Vagina (tissue), 2 donors: ENCODE data around the gene PLPPR5. TPM values are rescaled to one million over a fixed set of nuclear protein-coding genes. Genes with fewer than 3 reads are reported as not detected.

Experiments
- DNase-seq, 2 donors: peaks; one replicate each; pipeline ENCODE4 v3.0.0-alpha.2; 2017; ENCODE audit errors: extremely low spot score in 2 of 2
- H3K27ac ChIP-seq: fragments of 200-600 bp; sonication (generic); one replicate; pipeline ENCODE4 v1.5.1; 2019
- H3K27me3 ChIP-seq: fragments of 200-600 bp; sonication (generic); one replicate; pipeline ENCODE4 v1.5.1; 2019
- H3K36me3 ChIP-seq, 2 donors: fragments of 200-600 bp; sonication (generic); one replicate each; pipeline ENCODE4 v1.5.1; 2017 to 2019
- H3K4me1 ChIP-seq: fragments of 200-600 bp; sonication (generic); one replicate; pipeline ENCODE4 v1.5.1; 2019
- H3K4me3 ChIP-seq, 2 donors: fragments of 200-600 bp; sonication (generic); 1 replicate in 1 of 2; 2 replicates in 1 of 2; pipeline ENCODE4 v1.5.1; 2016 to 2019
- H3K9me3 ChIP-seq: fragments of 200-600 bp; sonication (generic); one replicate; pipeline ENCODE4 v1.5.1; 2019
- POLR2A ChIP-seq, 2 donors: fragments of 450-650 bp; IDR thresholded peaks; one replicate each; pipeline ENCODE4 v1.6.1; 2017; ENCODE audit warnings: antibody characterized with exemption in 2 of 2, mild to moderate bottlenecking in 2 of 2, moderate library complexity in 2 of 2
- POLR2AphosphoS5 ChIP-seq, 2 donors: sonication (generic); formaldehyde crosslinking; IDR thresholded peaks; one replicate each; pipeline ENCODE4 v1.9.0; 2017; ENCODE audit warnings: antibody characterized with exemption in 2 of 2, mild to moderate bottlenecking in 2 of 2, low read depth in 1 of 2; ENCODE audit not compliant: insufficient read depth in 1 of 2
- intact Hi-C: fragments of 100-400 bp; cut with DNase I; formaldehyde crosslinking; loops from one replicate; pipeline ENCODE4 v1.15.1; 2023
- total RNA-seq: library from RNA; depleted of rRNA; stranded (reverse); fragments of >200 nt; gene quantifications from one replicate; pipeline ENCODE4 v1.2.3, GENCODE V29; 2016
- TF ChIP-seq, protein P1 (sequence below), 3 experiments: fragments of 450-650 bp in 2 of 3; fragments of 200-600 bp in 1 of 3; sonication (generic) in 1 of 3; IDR thresholded peaks; one replicate each; pipeline ENCODE4 v1.5.1; 2017 to 2019; ENCODE audit warnings: antibody characterized with exemption in 3 of 3, mild to moderate bottlenecking in 2 of 3, moderate library complexity in 2 of 3

The PLPPR5 gene
- total RNA-seq, 1 donor from 2014 or later, result not detected

DNA sequence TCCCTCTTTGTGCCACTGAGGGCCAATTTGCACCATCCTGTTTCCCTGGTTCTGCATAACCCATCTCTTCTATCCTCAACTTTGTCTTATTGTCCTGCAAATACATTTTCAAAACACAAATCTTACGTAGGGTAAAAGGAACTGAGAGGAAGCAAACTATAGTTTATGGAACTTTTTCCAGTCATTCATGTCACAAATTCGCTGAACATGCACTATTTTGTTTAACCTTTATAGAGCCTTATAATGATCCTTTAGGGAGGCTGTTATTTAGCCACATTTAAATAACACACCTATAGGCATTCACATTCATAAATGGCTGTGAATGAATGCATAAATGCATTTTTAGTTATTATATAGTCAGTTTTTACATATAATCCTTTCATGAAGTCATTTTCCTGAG, 85.0 kb downstream of the PLPPR5 start:
- no peak overlapping the region for H3K27ac ChIP-seq
- intact Hi-C loops, result no loop called here
- DNase-seq, result no peak
- TF ChIP-seq, protein P1, sequence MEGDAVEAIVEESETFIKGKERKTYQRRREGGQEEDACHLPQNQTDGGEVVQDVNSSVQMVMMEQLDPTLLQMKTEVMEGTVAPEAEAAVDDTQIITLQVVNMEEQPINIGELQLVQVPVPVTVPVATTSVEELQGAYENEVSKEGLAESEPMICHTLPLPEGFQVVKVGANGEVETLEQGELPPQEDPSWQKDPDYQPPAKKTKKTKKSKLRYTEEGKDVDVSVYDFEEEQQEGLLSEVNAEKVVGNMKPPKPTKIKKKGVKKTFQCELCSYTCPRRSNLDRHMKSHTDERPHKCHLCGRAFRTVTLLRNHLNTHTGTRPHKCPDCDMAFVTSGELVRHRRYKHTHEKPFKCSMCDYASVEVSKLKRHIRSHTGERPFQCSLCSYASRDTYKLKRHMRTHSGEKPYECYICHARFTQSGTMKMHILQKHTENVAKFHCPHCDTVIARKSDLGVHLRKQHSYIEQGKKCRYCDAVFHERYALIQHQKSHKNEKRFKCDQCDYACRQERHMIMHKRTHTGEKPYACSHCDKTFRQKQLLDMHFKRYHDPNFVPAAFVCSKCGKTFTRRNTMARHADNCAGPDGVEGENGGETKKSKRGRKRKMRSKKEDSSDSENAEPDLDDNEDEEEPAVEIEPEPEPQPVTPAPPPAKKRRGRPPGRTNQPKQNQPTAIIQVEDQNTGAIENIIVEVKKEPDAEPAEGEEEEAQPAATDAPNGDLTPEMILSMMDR (IDR thresholded peaks at IDR 0.05), result no peak
- TF ChIP-seq POLR2A (IDR thresholded peaks at IDR 0.05), result no peak
- TF ChIP-seq POLR2AphosphoS5 (IDR thresholded peaks at IDR 0.05; ENCODE audit: insufficient read depth in 1 of 2, low read depth in 1 of 2), result no peak
- no peaks in the 10 kb centered on the region for H3K9me3 ChIP-seq
- H3K27me3 ChIP-seq, result no peaks in the 10 kb centered on the region
- H3K36me3 ChIP-seq, result no peaks in the 10 kb centered on the region
- no peaks in the 10 kb centered on the region for H3K4me1 ChIP-seq
- H3K4me3 ChIP-seq, result no peak overlapping the region

DNA sequence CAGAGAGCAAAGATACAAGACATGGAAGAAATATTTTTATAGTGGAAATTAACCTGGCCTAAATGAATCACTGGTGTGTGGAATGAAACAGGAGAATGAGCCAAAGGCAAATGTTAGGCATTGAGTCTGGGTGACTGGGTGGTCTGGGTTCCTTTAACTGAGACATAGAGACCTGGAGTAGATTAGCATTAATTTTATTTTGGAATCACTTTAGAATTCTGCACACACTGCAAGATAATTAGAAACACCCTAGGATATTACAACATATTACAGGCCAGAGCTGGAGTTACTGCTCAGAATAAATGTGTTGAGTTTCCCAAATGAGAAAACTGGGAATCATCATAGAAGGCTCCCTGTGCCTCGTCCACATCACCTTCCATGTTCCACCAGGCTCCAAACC, 85.5 kb downstream of the PLPPR5 start:
- H3K27me3 ChIP-seq, result no peaks in the 10 kb centered on the region
- H3K36me3 ChIP-seq, result no peaks in the 10 kb centered on the region

DNA sequence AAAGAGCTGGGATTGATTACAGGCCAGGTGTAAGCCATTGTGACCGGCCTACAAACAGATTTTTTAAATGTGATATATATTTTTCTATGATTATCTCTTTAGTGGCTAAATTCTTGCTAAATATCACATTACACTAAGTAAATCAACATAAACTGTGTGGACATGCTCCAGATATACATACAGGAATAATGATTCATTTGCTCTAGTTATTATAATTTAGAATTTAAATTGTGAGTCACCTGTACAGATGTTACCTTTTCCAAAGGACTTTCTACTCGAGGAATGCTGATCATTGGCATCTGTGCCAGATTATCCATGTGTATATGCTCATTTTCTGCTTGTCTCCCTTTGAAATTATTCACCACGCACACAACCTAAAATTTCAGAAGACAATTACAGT, 90.1 kb downstream of the PLPPR5 start:
- no peaks in the 10 kb centered on the region for H3K36me3 ChIP-seq
- TF ChIP-seq POLR2A (IDR thresholded peaks at IDR 0.05) (no peak), POLR2AphosphoS5 (IDR thresholded peaks at IDR 0.05; ENCODE audit: insufficient read depth in 1 of 2, low read depth in 1 of 2) (no peak)
- TF ChIP-seq, protein P1 (IDR thresholded peaks at IDR 0.05), result no peak
- H3K27ac ChIP-seq, result no peak overlapping the region
- H3K9me3 ChIP-seq, result no peaks in the 10 kb centered on the region
- no peaks in the 10 kb centered on the region for H3K27me3 ChIP-seq
- no peaks in the 10 kb centered on the region for H3K4me1 ChIP-seq
- no peak overlapping the region for H3K4me3 ChIP-seq
- intact Hi-C loops, result no loop called here
- no peak for DNase-seq

More for the DNA sequence above, 85.5 kb downstream of the PLPPR5 start:
- H3K4me1 ChIP-seq, result no peaks in the 10 kb centered on the region
- DNase-seq, result no peak
- TF ChIP-seq, protein P1 (IDR thresholded peaks at IDR 0.05), result no peak
- TF ChIP-seq POLR2A (IDR thresholded peaks at IDR 0.05) (no peak), POLR2AphosphoS5 (IDR thresholded peaks at IDR 0.05; ENCODE audit: insufficient read depth in 1 of 2, low read depth in 1 of 2) (no peak)
- H3K9me3 ChIP-seq, result no peaks in the 10 kb centered on the region
- intact Hi-C loops, result no loop called here
- no peak overlapping the region for H3K4me3 ChIP-seq
- H3K27ac ChIP-seq, result no peak overlapping the region

DNA sequence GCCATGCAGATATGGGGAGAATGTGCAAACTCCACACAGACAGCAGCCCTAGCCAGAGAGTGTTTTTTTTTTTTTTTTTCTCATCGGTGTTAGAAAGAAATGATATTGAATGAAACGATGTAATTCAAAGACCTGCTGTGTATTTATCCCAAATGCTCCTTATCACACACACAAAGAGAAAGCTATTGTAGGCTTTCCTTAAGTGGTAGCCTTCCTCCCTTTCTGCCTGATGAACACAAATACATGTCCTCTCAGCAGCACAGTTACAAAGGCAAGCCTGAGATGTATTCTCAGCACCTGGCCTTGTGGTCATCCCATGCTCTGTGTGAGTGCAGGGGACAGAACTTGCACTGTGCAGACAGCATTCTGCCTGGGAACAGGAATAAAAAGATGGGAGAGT, 93.8 kb downstream of the PLPPR5 start:
- H3K27ac ChIP-seq, result no peak overlapping the region
- no peaks in the 10 kb centered on the region for H3K27me3 ChIP-seq
- DNase-seq, result no peak
- H3K4me1 ChIP-seq, result no peaks in the 10 kb centered on the region
- intact Hi-C loops, result no loop called here
- H3K36me3 ChIP-seq, result no peaks in the 10 kb centered on the region
- H3K4me3 ChIP-seq, result no peak overlapping the region
- no peak for TF ChIP-seq POLR2AphosphoS5 (IDR thresholded peaks at IDR 0.05; ENCODE audit: insufficient read depth in 1 of 2, low read depth in 1 of 2)
- TF ChIP-seq, protein P1 (IDR thresholded peaks at IDR 0.05), result no peak
- TF ChIP-seq POLR2A (IDR thresholded peaks at IDR 0.05), result no peak
- H3K9me3 ChIP-seq, result no peaks in the 10 kb centered on the region

DNA sequence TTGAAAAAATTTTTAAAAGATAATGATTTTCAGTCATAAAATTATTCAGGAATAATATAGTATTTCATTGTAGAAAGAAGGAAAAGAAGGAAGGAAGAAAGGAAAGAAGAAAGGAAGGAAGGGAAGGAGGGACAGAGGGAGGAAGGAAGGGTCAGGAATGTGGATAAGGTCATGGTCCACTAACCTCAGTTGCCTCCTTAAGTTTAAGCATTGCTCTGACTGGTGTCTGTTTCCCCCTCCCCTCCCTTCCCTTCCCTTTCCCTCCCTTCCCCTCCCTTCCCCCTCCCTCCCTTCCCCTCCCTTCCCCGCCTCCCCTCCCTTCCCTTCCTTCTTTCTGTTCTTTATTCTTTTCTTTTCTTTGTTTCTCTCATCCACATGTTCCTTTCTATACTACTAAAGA, 95.7 kb downstream of the PLPPR5 start:
- no peaks in the 10 kb centered on the region for H3K27me3 ChIP-seq
- H3K27ac ChIP-seq, result no peak overlapping the region
- no peaks in the 10 kb centered on the region for H3K9me3 ChIP-seq
- no peak overlapping the region for H3K4me3 ChIP-seq
- no peaks in the 10 kb centered on the region for H3K36me3 ChIP-seq
- TF ChIP-seq POLR2AphosphoS5 (IDR thresholded peaks at IDR 0.05; ENCODE audit: insufficient read depth in 1 of 2, low read depth in 1 of 2) (no peak), POLR2A (IDR thresholded peaks at IDR 0.05) (no peak)
- TF ChIP-seq, protein P1 (IDR thresholded peaks at IDR 0.05), result no peak
- no peak for DNase-seq
- intact Hi-C loops, result no loop called here
- H3K4me1 ChIP-seq, result no peaks in the 10 kb centered on the region
